HL-60 (cell line): ENCODE results near the gene BLOC1S4.

Source experiments
- GABPA ChIP-seq: IDR thresholded peaks from 2 replicates; pipeline ENCODE4 v1.6.1; 2012; ENCODE audit warnings: low read depth
- POLR2AphosphoS5 ChIP-seq: IDR thresholded peaks from 2 replicates; pipeline ENCODE4 v1.6.1; 2012; ENCODE audit warnings: low read depth
- SPI1 ChIP-seq: IDR thresholded peaks from 2 replicates; pipeline ENCODE4 v1.6.1; 2012; ENCODE audit warnings: low read depth, mild to moderate bottlenecking, borderline replicate concordance
- TF ChIP-seq, protein P1 (sequence below): IDR thresholded peaks from one replicate; pipeline ENCODE4 v1.5.1; 2011; ENCODE audit warnings: low read length, control low read depth, inconsistent platforms; ENCODE audit not compliant: insufficient read depth
- TF ChIP-seq, protein P2 (sequence below): IDR thresholded peaks from 2 replicates; pipeline ENCODE4 v1.6.1; 2012; ENCODE audit warnings: low read depth; ENCODE audit not compliant: insufficient replicate concordance

- TF ChIP-seq GABPA (no peak), POLR2AphosphoS5 (peak; percentile 37; the same call in 1 of the 2 replicates), SPI1 (peak; percentile 64; the same call in 1 of the 2 replicates)
- TF ChIP-seq, protein P1, sequence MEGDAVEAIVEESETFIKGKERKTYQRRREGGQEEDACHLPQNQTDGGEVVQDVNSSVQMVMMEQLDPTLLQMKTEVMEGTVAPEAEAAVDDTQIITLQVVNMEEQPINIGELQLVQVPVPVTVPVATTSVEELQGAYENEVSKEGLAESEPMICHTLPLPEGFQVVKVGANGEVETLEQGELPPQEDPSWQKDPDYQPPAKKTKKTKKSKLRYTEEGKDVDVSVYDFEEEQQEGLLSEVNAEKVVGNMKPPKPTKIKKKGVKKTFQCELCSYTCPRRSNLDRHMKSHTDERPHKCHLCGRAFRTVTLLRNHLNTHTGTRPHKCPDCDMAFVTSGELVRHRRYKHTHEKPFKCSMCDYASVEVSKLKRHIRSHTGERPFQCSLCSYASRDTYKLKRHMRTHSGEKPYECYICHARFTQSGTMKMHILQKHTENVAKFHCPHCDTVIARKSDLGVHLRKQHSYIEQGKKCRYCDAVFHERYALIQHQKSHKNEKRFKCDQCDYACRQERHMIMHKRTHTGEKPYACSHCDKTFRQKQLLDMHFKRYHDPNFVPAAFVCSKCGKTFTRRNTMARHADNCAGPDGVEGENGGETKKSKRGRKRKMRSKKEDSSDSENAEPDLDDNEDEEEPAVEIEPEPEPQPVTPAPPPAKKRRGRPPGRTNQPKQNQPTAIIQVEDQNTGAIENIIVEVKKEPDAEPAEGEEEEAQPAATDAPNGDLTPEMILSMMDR = no peak
- TF ChIP-seq, protein P2, sequence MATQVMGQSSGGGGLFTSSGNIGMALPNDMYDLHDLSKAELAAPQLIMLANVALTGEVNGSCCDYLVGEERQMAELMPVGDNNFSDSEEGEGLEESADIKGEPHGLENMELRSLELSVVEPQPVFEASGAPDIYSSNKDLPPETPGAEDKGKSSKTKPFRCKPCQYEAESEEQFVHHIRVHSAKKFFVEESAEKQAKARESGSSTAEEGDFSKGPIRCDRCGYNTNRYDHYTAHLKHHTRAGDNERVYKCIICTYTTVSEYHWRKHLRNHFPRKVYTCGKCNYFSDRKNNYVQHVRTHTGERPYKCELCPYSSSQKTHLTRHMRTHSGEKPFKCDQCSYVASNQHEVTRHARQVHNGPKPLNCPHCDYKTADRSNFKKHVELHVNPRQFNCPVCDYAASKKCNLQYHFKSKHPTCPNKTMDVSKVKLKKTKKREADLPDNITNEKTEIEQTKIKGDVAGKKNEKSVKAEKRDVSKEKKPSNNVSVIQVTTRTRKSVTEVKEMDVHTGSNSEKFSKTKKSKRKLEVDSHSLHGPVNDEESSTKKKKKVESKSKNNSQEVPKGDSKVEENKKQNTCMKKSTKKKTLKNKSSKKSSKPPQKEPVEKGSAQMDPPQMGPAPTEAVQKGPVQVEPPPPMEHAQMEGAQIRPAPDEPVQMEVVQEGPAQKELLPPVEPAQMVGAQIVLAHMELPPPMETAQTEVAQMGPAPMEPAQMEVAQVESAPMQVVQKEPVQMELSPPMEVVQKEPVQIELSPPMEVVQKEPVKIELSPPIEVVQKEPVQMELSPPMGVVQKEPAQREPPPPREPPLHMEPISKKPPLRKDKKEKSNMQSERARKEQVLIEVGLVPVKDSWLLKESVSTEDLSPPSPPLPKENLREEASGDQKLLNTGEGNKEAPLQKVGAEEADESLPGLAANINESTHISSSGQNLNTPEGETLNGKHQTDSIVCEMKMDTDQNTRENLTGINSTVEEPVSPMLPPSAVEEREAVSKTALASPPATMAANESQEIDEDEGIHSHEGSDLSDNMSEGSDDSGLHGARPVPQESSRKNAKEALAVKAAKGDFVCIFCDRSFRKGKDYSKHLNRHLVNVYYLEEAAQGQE = peak; percentile 19
Observed at GRCh38 chr4:6695660-6696610, 20.0 kb upstream of the BLOC1S4 start.
